Activated CD8-positive, alpha-beta memory T cell treated with anti-CD3 and anti-CD28 coated beads, Interleukin-2, amount 50 U/mL, for 4 hours (primary cell): ENCODE results near the gene FBXW9.
A peak's percentile ranks its signal among the peaks of the same experiment; 100 is the strongest.
"Not testable (repeated sequence)": the region's sequence is repeated elsewhere in the genome, so short reads cannot be mapped to it uniquely, and the experiment has no call there.

Source experiments
- DNase-seq: peaks from one replicate; pipeline ENCODE4 v3.0.0-alpha.2; 2020

Gene FBXW9

DNA sequence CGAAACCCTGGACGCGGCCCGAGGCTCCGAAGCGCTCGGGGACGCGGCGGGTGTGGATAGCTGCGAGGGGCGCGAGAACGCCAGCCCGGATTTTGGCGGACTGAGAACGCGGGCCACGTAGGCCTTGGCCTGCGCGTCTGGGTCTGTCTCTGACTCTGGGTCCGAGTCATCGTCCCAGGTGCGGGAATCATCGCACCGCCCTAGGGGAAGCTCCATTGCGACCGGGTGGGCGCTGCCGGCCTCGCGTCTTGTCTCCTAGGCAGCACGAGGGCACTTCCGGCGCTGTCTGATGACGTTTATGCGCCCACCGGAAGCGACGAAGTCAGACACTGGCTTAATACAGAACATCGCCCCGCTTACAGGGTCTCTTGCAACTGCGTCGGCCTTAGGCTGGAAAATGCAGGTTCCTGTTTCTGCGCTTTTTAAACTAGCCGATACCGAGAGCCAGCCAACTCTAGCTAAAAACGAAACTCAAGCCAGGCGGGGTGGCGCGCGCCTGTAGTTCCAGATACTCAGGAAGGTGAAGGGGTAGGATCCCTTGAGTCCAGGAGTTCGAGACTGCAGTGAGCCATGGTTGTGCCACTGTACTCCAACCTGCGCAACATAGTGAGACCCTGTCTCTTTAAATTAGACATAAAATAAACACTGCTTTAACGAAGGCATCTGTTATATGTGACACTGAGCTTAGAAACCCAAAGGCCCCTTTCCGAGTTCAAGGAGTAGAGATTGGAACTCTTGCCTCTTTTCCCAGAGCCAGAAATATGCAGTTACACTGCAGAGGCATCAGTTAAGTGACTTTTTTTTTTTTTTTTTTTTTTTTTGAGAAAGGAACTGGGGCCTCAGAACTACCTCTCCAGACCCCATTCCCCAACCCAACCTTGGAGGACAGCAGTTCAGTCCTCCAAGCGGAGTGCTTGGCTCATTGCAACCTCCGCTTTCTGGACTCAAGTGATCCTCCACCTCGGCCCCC is at the start of gene FBXW9:
Gene FBXW9 (minus strand): TSS at position 266 of the 970 bp plus-strand sequence. CDS start 50 bp downstream, at position 216.
- peak; percentile 99 for DNase-seq

DNA sequence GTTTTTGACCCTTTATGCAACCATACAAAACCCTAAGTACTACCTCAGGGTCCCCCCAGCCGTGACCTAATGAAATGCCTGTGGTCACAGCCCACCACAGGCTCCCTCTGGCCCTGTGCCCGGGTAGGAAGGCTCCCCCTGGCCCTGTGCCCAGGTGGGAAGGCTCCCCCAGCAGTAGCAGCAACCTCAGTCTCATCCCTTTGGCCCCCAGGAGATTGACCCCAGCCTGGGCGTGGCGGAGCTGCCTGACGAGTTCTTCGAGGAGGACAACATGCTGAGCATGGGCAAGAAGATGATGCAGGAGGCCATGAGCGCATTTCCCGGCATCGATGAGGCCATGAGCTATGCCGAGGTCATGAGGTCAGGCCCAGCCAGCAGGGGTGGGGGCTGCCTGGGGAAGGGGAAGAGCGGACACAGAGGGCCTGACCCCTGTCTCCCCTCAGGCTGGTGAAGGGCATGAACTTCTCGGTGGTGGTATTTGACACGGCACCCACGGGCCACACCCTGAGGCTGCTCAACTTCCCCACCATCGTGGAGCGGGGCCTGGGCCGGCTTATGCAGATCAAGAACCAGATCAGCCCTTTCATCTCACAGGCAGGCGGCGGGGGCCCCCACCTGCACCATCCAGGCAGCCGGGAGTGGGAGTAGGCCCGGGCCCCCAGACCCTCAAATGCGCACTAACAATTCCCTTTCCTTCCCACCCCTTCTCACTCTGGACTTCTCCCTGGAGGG is 48.9 kb upstream of the FBXW9 start:
- no peak for DNase-seq

DNA sequence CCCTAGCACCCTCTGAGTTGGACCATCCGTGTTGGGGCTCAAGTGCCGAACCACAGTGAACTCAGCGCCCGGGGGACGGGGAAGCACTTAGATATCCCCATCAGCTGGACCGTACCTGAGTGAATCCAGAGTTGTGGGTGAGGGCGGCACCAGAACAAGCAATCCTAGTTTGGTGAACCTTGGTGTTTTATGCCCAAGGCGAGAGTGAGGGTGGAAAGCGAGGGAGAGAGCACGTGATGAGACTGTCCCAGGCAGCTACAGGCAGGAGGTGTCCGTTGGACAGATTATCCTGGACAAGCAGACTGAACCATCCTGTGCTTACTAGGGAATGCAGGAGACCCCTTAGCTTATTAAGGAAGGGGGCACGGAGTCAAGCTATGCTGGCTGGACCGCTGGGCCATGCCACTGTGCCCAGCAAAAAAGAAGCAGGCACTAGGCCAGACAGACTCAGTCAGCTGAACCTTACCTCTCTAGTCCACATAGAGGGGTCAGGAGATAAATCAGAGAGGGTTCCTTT is 41.5 kb upstream of the FBXW9 start:
- DNase-seq = no peak

DNA sequence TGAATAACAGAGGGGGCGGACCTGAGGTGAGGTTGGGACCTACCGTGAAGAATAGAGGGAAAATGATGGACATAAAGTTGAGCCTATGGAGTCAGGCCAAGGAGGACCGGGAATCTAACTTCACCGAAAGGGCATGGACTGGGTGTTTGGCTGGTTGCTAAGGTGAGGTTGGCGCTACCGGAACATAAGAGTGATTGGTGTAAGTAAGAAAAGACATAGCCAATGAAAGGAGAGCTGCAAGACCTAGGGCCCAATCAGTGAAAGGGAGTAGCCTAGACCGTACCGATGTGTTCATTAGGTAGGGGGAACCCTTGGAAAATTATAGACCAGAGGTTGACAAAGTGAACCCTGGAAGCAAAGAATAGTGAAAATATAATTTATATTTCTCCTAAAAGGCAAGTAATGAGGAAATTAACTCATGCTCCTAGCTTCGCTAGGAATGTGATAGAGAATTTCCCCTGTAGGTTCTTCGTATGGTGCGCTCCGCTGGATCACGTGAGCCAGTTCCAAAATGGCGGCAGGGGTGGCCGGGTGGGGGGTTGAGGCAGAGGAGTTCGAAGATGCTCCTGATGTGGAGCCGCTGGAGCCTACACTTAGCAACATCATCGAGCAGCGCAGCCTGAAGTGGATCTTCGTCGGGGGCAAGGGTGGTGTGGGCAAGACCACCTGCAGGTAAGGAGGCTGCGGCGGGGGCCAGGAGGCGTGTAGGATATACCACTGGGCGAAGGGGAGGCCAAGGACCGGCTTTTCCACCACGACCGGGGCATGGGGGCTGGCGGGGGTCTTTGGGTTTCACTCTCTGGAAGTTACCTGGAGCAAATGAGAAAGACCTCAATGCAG is 40.8 kb upstream of the FBXW9 start, which contains the start of gene GET3:
Gene GET3 (plus strand): TSS at position 503 of the 840 bp plus-strand sequence. CDS start 9 bp downstream, at position 512.
- DNase-seq = peak; percentile 72

DNA sequence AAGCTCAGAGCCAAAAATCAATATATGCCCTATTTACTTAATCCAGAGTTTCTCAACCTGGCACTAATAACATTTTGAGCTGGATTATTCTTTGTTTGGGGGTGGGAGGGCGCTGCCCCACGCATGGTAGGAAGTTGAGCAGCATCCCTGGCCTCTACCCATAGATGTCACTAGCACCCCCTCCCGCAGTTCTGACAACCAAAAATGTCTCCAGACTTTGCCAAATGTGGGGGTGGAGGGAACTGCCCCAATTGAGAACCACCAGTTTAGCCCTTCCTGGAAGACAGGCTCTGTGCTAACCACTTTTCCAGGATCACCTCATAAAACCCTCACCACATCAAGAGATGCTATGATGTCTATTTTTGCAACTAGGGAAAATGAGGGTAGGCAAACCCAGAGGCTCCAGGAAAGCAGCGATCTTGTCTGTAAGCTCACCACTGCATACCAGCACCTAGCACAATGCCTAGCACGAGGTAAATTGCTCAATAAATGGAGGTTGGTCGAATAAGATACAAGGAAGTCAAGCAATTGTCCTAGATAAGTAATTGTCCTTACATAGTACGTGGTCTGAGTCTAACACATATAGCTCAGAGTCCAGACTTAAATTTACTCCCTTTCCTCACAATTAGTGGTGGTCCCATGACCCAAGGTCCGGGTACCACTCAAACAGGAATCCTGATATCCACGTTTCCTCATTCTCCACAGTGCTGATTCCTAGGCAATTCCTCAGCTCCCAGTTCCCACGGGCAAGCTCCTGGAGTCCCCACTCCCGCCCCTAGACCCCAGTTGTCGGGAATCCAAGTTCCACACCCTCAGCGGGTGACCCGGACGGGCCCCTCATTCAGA is 37.2 kb upstream of the FBXW9 start:
- DNase-seq = peak; percentile 43

DNA sequence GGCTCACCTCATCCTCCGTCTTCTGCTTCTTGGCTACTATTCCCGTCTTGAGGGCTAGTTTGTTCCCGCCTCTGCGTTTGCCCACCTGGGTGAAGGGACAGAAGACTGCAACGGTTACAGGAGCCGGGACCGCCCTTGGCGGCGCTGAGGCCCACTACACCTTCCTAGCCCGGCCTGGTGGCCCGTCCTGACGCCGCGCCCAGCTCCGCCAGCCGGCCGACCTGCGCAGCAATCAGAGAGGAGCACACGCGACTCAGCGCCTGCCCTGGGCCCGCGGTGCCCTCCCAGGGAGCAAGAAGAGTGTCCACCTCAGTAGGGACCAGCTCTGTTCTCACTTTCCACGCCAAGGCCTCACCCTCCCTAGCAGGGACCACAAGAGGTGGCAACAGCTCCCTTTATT is 34.9 kb upstream of the FBXW9 start:
- no peak for DNase-seq

DNA sequence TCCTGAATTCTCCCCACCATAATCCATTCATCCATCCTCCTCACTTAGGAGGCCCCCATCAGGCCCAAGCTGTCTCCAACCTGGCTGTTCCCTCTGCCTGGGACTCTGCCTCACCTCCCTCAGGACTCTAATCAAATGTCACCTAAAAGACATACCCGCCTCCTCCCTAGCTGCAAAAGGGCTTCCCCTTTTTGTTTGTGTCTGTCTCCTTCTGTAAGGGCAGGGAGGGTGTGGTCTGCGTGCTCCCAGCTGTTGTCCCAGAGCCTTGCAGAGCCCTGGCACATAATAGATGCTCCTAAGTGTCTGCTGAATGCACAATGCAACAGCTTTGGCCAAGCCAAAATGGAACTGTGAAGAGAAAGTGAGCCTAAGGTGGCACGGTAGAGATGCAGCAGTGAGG is 33.6 kb upstream of the FBXW9 start:
- DNase-seq = no peak

DNA sequence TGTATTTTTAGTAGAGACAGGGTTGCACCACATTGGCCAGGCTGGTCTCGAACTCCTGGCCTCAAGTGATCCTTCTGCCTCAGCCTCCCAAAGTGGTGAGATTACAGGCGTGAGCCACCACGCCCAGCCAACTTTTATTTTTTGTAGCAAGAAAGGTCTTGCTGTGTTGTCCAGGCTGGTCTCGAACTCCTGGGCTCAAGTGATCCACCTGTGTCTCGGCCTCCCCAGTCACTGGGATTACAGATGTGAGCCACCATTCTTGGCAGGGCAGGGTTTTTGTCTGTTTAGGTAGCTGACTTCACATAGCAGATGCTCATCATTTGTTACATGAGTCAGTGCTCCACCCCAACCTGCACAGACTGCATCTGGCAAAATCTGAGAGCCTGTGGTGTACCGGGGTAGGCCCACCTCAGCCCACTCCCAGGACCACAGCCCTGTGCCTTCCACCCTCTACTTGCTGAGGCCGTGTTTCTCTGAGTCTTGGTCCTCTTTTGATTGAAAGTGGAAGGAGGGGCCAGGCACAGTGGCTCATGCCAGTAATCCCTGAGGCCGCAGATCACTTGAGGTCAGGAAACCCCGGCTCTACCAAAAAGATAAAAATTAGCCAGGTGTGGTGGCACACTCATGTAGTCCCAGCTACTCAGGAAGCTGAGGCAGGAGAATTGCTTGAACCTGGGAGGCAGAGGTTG is 31.5 kb upstream of the FBXW9 start:
- DNase-seq = no peak

DNA sequence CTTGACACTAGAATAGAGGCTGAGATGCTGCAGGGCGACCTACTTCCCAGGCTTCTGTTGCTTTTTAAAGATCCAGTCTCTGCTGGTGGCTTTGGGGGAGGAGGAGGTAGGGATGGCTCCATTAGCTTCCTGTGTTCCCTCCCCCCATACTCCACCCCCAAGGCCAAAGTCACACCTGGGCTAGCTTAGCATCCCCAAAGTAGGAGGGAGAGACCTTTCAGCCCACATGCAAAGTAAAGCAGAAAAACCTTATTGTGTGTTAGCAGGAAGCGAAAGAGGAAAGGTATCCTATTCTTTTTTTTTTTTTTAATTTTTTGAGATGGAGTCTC is 30.5 kb upstream of the FBXW9 start:
- DNase-seq = no peak

DNA sequence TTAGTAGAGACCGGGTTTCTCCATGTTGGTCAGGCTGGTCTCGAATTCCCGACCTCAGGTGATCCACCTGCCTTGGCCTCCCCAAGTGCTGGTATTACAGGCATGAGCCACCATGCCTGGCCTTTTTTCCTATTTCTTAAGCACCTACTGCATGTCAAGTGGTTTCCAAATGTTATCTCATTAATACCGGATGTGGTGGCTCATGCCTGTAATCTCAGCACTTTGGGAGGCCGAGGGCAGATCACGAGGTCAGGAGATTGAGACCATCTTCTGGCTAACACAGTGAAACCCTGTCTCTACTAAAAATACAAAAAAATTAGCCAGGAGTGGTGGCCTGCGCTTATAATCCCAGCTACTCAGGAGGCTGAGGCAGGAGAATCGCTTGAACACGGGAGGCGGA is 29.2 kb upstream of the FBXW9 start:
- DNase-seq = not testable (repeated sequence)

DNA sequence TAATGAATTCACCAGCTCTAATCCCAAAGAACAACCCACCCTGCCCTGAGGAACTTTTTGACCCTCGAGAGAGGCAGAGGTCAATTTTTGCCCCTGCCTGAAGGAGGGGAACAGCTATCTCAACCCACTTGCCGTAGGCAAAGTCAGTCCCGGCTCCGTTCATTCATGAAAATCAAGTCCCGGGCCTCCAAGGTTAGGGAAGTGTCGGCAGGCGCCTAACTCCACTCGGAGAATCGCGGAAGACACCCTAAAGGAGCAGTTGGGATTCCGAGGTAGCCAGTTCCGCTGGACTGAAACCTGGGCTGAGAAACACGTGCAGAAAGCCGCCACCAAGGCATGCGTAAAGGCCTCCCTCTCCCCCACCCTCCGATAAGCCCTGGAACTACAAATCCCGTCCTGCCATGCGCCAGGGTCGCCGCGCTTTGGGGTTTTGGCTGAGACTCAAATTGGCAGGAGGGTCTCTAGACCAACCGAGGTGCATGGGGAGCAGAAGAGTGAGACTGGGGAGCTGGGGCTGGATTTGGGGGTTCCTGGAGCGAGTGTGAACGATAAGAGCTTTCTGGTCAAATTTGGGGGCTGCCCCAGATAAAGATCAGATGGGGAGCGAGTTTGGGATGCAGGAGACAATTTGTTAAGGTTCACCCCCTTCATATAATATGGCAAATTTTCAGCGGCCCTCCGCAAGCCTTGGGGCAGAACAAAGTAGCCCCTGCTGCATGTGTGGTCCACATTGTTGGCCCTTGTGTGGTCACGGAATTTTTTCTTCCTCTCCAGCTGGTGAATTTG is 27.4 kb upstream of the FBXW9 start, which contains the start of gene TNPO2:
Gene TNPO2 (minus strand): TSS at position 292 of the 786 bp plus-strand sequence. CDS start 2,955 bp downstream, outside the sequence.
- peak; percentile 74 for DNase-seq

DNA sequence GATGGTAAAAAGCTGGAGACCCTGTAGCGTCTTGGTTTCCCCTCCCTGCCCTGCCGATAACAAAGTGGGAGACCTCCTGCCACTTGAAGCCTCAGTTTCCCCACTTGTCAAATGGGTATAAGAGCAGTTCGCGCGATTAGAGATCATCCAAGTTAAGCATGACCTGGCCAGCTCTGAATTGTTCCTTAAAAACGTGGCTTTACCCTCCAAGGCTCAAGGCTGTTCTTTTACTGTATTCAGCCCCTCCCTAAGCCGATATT is 26.9 kb upstream of the FBXW9 start:
- no peak for DNase-seq

DNA sequence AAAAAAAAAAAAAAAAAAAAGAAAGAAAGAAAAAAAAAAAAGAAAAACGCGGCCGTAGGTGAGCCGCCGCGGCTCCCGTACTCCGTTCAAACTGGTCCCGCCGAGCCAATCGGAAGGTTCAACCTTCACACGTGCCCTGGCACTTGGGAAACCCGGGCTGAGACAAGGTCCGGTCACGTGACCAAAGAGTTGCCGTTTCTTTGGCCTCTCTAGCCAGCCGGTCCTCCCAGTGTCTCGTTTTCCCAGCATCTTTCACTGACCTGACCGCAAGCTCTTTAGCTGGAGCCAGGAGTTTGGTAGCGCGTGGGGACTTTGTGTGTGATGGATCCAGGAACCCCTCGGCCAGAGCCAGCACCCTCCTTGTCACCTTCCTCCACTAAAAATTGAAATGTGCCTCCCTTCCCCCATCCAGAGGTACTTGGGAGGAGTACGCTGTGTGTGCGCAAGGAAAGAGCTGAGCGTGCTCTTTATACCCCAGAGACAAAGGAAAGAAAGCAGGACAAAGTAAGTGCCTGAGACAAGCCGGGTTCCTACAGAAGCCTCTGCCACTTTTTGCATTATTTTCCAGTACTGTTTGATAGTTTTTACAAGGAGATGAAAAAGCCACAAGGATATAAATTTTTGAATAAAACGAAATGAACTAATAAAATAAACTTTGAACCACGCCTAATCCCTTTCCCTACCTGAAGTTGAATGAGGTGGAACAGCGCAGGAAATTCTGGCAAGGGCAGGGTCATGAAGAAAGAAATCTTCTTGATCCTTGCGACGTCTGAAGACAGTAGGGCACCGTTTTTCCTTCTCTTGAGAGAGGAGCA is 26.3 kb upstream of the FBXW9 start:
- peak; percentile 88 for DNase-seq

DNA sequence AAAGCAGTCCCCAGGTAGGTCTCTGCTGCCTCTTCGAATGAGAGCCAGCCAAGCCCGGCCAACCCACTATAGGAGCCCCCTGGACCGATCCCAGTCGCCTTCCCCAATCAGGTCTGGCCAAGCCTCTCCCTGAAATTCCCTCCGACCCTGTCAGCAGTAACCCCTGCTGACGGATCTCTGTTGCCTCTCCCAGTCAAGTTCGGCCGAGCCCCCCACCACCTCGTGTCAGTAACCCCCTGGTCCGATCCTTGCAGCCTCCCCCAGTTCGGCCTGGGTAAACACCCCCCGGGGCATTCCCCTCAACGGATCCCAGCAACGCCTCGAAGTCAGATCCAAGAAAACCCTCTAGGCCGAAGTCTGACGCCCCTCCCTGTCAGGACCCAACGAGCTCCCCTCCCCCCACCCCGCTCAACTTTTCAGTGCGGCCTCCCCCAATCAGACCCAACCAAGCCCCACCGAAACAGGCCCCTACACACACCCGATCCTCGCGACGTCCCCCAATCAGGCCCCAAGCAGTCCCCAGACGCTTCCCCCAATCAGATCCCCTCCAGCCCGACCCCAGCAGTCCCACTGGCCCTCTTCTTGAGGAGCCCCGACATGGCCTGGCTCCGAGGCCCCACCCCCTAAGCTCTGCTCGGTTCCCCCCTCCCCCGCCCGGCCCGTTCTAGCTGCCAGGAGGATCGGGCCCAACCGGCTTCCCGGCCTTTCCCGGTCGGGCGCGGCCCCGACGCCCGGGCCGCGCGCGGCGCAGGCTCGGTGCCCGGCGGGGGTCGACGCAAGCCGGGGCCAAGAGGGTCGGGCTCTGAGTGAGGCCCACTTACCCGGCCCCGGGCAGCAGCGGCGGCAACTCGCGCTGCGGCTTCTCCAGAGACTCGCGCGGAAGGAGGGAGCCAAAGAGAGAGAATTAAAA is 25.5 kb upstream of the FBXW9 start:
- peak; percentile 52 for DNase-seq

DNA sequence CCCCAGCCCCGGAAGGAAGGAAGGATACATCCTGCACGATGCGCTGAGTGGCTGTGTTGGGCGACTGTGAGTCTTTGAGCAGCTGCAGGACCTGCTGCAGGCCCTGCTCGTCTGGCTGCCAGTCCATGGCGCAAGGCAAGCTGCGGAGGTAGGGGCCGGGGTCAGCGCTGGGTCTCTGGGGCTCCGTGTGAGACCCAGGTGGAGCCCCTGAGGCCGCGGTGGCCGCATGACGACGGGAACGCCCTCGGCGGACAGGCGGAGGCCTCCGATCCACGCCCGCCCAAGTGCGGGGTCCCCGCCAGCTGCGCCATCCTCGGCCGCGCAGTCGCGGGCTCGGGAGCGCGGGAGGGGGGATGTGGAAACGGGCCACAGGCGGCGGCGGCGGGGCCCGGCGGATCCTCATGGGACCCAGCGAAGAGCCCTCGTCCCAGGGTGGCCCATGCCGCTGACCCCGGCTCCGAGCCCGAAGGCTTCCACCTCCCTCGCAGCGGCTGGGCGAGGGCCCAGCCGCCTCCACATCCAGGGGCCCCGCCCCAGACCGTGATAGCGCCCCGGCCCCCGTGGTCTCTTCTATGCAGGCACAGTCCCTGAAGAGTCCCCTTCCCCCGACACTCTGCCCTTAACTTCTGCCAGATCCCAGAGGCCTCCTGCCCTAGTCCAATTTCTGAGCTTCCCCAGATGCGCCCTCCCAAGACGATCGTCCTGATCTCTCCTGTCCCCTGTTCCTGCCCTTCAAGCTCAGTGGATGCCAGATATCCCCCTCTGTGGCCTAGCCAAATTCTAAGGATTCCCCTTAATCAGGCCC is 24.6 kb upstream of the FBXW9 start:
- no peak for DNase-seq

DNA sequence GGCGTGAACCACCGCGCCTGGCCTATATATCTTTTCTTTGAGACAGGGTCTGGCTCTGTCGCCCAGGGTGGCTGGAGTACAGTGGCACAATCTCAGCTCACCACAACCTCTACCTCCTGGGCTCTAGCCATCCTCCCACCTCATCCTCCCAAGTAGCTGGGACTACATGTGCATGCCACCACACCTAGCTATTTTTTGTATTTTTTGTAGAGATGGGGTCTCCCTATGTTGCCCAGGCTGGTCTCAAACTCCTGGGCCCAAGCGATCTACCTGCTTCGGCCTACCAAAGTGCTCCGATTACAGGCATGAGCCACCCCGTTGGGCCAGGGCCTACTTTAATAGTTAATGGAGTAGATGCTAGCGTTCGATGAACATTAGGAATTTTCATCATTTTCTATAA is 23.9 kb upstream of the FBXW9 start:
- DNase-seq = no peak

DNA sequence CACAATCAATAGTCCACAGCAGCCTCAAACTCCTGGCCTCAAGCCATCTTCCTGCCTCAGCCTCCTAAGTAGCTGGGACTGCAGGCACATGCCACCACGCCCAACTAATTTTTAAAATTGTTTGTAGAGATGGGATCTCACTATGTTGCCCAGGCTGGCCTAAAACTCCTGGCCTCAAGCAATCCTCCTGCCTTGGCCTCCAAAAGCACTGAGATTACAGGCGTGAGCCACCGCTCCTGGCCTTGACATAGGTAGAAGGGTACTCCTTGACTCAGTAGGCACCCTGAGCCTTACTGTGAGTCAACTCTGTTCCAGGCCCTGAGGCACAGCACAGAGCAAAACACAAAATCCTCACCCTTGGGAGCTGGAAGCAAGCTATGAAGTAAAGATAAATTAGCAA is 19.5 kb upstream of the FBXW9 start:
- no peak for DNase-seq

DNA sequence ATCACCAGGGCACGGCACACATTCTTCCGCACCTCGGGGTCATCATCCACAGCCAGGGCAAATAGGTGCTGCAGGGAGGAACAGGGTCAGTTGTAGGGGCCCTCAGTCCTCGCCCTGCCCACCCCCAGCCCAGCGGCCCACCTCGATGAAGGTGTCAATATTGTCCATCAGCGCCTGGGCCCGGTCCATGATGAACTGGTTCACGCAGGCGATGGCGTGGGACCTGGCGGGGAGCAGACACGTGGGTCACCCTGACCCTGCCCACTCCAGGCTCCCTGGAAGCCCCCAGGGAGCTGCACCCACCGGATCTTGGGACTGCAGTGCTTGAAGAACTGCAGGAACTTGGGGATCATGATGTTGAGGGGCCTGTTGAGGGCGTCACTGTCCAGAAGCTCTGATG is 18.7 kb upstream of the FBXW9 start:
- no peak for DNase-seq
